HUDEP-2 (cell line): ENCODE data around the gene MEN1.
A peak's percentile ranks its signal among the peaks of the same experiment; 100 is the strongest.
"Not testable (repeated sequence)": the region's sequence is repeated elsewhere in the genome, so short reads cannot be mapped to it uniquely, and the experiment has no call there.

Experiments
- DNase-seq, 76 experiments: peaks; one replicate each; lab custom pipeline; 2025; ENCODE audit not compliant: unreplicated experiment in 76 of 76; lab: John Stamatoyannopoulos, UW

MEN1 gene

DNA sequence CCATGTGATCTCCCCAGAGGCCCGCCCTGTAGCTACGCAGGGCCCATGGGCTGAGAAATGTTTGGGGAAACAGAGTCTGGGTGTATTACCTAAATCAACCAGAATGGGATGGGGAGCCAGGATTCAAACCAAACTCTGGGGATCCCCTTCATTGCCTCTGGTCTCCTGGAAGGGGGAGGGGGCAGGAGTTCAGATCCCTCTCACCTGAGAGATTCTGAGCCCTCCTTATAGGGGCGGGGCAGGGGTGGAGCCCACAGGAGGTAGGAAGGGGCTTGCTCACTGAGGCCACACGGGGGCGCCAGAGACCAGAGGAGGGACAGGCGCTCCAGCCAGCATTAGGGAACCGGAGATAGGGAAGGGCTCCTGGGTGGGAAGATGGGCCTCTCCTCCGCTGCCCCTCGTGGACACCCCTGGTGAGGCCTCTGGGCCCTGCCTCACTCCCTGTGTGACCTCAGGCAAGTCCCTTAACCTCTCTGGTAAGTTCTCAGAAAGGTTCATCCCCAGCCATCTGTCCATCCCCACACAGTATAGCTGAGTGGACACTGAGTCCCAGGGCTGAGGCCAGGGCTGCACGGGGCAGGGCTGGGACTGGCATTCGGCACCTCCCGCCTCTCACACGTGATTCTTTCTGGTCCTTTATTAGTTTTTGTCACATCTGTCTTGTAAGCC, 36.8 kb upstream of the MEN1 start:
- peak in 71 of 76 experiments; percentile 29 to 92 (median 79) for DNase-seq

DNA sequence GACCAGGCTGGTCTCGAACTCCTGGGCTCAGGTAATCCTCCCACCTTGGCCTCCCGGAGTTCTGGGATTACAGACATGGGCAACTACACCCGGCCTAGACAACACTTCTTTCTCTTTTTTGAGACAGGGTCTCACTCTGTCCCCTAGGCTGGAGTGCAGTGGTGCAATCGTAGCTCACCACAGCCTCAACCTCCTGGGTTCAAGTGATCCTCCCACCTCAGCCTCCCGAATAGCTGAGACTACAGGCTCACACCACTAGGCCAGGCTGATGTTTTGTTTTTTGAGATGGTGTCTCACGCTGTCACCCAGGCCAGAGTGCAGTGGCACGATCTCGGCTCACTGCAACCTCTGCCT, 35.4 kb upstream of the MEN1 start:
- DNase-seq, result not testable (repeated sequence)

DNA sequence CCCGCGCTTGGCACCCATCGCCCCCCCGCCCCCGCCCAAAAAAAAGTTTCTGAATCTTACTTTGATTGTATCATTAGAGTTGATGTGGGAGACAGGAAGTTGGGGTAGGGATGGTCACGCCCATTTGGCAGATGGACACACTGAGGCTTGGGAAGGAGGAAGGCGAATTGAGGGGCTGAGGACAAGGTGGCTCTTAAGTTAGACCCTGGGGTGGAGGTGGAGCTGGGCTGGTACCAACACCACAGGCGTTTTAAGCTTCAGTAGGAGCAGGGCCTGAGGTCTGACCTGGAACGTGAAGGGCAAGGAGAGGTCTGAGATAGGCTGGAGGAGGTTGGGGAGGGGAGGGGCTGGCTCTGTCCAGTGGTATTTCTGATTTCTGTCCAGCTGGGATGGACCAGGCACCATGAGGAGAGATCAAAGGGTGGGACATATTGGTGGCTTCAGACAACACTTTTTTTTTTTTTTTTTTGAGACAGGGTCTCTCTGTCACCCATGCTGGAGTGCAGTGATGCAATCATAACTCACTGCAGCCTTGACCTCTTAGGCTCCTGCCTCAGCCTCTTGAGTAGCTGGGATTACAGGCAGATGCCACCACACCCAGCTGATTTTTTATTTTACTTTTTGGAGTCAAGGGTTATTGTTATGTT, 34.9 kb upstream of the MEN1 start:
- no peak for DNase-seq

- peak in 56 of 76 experiments; percentile 2 to 71 (median 42) for DNase-seq
These were observed 34.2 kb upstream of the MEN1 start, which contains the start of gene CDC42BPG for GRCh38 chr11:64844330-64845128. CDC42BPG (minus strand) TSS chr11:64844653; CDS start chr11:64844569, 84 bp downstream.

- peak in 12 of 76 experiments; percentile 6 to 39 (median 22) for DNase-seq
These were observed 33.5 kb upstream of the MEN1 start for GRCh38 chr11:64843686-64844329.

- DNase-seq, result peak in 15 of 76 experiments; percentile 5 to 31 (median 21)
These were observed 32.7 kb upstream of the MEN1 start for GRCh38 chr11:64842851-64843685.

GRCh38 chr11:64842366-64842759, 32.0 kb upstream of the MEN1 start:
- no peak for DNase-seq

DNA sequence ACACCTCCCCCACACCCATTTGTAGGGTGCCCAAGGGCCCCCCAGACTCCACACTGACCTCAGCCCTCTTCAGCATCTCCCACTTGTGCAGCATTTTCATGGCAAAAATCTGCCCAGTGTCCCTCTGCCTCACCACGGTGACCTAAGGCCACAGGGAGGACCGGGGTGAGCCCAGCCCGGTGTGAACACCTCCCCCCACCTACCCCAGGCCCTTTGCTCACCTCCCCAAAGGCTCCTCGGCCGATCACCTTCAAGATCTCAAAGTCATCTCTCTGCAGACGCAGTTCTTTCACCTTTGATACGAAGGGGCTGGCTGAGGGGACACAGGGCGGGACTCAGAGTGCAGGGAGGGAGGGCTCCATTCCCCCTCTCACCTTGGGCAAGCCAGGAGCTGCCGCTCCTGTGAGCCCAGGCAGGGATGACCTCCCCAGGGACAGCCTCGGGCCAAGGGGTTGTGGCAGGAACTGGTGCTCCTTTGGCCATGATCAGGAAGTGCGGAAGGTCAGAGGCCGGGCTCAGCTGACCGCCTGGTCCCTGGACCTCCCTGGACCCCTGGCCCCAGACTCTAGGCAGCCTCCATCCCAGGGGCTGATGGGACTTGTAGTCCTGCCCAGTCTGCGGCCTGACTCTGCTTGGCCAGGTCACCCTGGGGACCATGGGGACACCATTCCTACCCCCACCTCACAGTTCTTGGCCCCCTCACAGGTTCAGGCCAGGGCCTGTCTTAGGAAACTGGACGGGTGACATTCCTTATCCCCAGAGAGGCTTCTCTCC, 31.4 kb upstream of the MEN1 start:
- no peak for DNase-seq

GRCh38 chr11:64839887-64840782, 29.8 kb upstream of the MEN1 start:
- no peak for DNase-seq

- DNase-seq, result no peak
These were observed 29.0 kb upstream of the MEN1 start for GRCh38 chr11:64839335-64839734.

DNA sequence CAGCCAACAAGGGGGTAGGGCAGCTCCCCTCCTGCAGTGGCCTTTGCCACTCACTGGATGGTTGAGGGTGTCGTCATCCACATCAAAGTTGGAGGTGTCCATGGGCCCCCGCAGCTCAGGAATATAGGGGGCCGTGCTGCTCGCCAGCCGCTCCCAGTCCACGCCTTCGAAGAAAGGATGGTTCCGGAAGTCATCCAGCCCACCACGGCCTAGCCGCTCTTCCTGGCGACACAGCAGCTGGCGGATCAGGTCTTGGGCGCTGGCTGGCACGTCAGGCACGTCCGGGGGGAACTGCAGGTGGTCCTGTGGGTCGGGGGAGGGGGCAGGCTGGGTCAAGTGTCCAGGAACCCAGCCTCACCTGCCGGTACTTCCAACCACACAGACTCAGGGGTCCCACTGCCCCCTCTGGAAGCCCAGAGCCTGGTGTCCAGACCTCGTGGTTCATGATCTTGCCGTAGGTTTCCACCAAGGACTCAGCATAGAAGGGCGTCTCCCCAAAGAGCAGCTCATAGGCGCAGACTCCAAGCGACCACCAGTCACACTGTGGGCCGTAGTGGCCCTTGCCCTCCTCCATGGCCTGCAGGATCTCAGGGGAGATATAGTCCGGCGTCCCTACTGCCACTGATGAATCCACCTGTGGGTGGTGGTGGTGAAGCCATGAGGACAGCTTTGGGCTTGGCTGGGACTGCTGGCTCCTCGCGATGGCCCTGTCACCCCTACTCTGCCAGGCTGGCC, 28.4 kb upstream of the MEN1 start:
- DNase-seq, result no peak

DNA sequence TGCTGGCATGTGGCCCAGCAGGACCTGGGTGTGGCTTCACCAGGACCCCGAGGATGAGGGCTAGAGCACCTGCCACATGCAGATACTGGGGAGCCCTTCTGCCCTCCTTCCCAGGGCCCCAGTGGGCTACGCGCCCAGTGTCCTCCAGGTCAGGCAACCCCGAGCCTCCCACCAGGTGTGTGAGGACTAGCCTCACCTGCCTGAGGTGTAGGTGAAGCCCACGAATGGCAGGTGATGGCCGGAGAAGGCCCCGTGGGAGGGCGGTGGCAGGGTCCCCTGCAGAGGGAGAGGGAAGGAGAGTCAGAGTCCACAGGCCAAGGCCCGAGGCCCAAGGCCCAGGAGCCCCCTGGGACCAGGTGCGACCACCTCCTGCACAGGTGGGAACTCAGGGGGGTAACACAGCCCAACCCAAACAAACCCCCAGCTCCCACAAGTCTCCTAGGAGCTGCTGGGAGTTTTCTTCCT, 27.6 kb upstream of the MEN1 start:
- DNase-seq, result no peak

- DNase-seq, result no peak
These were observed 26.2 kb upstream of the MEN1 start for GRCh38 chr11:64836448-64837072.

DNA sequence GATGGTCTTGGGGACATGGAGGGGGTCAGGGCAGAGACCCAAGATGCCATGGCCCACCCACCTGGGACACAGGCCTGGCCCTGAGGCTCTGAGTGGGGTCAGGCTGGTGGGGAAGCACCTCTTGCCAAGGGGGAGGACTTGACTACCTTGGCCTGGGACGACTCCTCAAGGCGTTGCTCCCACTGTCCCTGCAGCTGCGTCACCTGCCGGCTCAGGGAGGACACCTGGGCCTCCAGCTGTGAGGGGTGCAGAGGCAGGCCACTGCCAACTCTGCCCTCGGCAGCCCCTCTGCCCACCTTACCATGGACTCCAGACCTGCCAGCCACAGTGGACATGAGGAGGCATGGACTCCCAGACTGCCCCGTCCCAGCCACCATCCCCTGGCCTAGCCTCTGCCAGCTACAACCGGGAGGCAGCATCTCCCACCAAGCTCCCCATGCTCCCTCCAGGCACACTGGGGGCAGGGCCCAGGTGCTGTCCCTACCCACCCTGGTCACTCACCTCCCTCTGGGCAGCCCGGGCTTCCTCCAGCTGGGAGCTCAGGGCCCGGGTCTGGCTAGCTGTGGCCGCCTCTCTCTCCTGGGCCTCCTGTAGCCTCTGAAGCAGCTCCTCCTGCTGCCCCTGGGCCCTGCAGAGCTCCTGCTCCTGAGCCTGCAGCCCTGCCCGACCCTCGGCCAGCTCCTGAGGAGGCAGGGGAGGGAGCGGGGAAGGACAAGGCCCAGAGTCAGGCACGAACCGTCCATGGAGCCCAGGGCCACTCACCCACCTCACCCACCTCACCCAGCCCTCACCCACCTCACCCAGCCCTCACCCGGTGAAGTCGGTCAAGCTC, 25.5 kb upstream of the MEN1 start:
- no peak for DNase-seq

- no peak for DNase-seq
These were observed 24.6 kb upstream of the MEN1 start for GRCh38 chr11:64834723-64835615.
